Astrocyte (in vitro differentiated cells and primary cell): ENCODE data around the gene SYF2. TPM values are rescaled to one million over a fixed set of nuclear protein-coding genes. Genes with fewer than 3 reads are reported as not detected.

Experiments used
- DNase-seq: peaks from one replicate; pipeline ENCODE4 v3.0.0-alpha.2; 2010; ENCODE audit warnings: low read depth
- FAIRE-seq: peaks from 2 replicates; lab custom pipeline; 2011; peaks lifted over from hg19 to GRCh38; lab: Jason Lieb, UNC
- H2AFZ ChIP-seq: 2 replicates; pipeline ENCODE4 v1.6.0; 2012; ENCODE audit warnings: low read depth, low read length, inconsistent platforms
- H3K27ac ChIP-seq: 2 replicates; pipeline ENCODE4 v1.5.1; 2011; ENCODE audit warnings: low read depth, low read length, inconsistent platforms
- H3K27me3 ChIP-seq: 2 replicates; pipeline ENCODE4 v1.6.0; 2011; ENCODE audit warnings: low read length, inconsistent platforms; ENCODE audit not compliant: insufficient read depth
- H3K36me3 ChIP-seq: 2 replicates; pipeline ENCODE4 v1.5.1; 2011; ENCODE audit warnings: low read length, inconsistent platforms; ENCODE audit not compliant: insufficient read depth
- H3K4me1 ChIP-seq: 2 replicates; pipeline ENCODE4 v1.5.1; 2011; ENCODE audit warnings: low read length, inconsistent platforms; ENCODE audit not compliant: insufficient read depth
- H3K4me2 ChIP-seq: 2 replicates; pipeline ENCODE4 v1.6.0; 2012; ENCODE audit warnings: low read length, inconsistent platforms
- H3K4me3 ChIP-seq: 2 replicates; pipeline ENCODE4 v1.5.1; 2011; ENCODE audit warnings: low read depth, mild to moderate bottlenecking, low read length, inconsistent platforms; ENCODE audit not compliant: insufficient read depth
- H3K79me2 ChIP-seq: 2 replicates; pipeline ENCODE4 v1.6.0; 2012; ENCODE audit warnings: mild to moderate bottlenecking, low read length, inconsistent platforms; ENCODE audit not compliant: insufficient read depth
- H3K9ac ChIP-seq: 2 replicates; pipeline ENCODE4 v1.6.0; 2012; ENCODE audit warnings: mild to moderate bottlenecking, low read length, inconsistent platforms
- H3K9me3 ChIP-seq: 2 replicates; pipeline ENCODE4 v1.5.1; 2012; ENCODE audit warnings: low read depth, mild to moderate bottlenecking, low read length, inconsistent platforms; ENCODE audit not compliant: insufficient read depth
- H4K20me1 ChIP-seq: 2 replicates; pipeline ENCODE4 v1.6.0; 2012; ENCODE audit warnings: low read length, inconsistent platforms; ENCODE audit not compliant: insufficient read depth
- H3K27ac Mint-ChIP-seq: one replicate; pipeline ENCODE4 v1.8.0; 2021; ENCODE audit warnings: mild to moderate bottlenecking, mixed read lengths; ENCODE audit not compliant: unreplicated experiment
- H3K27me3 Mint-ChIP-seq: one replicate; pipeline ENCODE4 v1.8.0; 2021; ENCODE audit warnings: low read depth, mixed read lengths; ENCODE audit not compliant: unreplicated experiment
- H3K36me3 Mint-ChIP-seq: one replicate; pipeline ENCODE4 v1.8.0; 2021; ENCODE audit warnings: low read depth, mixed read lengths; ENCODE audit not compliant: unreplicated experiment
- H3K4me1 Mint-ChIP-seq: one replicate; pipeline ENCODE4 v1.8.0; 2021; ENCODE audit warnings: low read depth, mixed read lengths; ENCODE audit not compliant: unreplicated experiment
- H3K4me3 Mint-ChIP-seq: one replicate; pipeline ENCODE4 v1.8.0; 2021; ENCODE audit warnings: mild to moderate bottlenecking, moderate library complexity, mixed read lengths; ENCODE audit not compliant: unreplicated experiment
- H3K9me3 Mint-ChIP-seq: one replicate; pipeline ENCODE4 v1.8.0; 2021; ENCODE audit warnings: mild to moderate bottlenecking, mixed read lengths; ENCODE audit not compliant: unreplicated experiment
- CTCF ChIP-seq: IDR thresholded peaks from 2 replicates; pipeline ENCODE4 v1.5.1; 2011; ENCODE audit warnings: low read depth, mild to moderate bottlenecking, inconsistent platforms, low read length, moderate library complexity; ENCODE audit not compliant: insufficient read depth
- EZH2 ChIP-seq: IDR thresholded peaks from 2 replicates; pipeline ENCODE4 v1.6.1; 2012; ENCODE audit warnings: mild to moderate bottlenecking, low read length, inconsistent platforms; ENCODE audit not compliant: insufficient read depth
- total RNA-seq: library from RNA; stranded (reverse); gene quantifications from 2 replicates; pipeline ENCODE4 v1.2.1, GENCODE V29; 2021

SYF2 gene
- total RNA-seq, 1 donor from 2014 or later: 29.1 TPM

- Histone ChIP-seq H3K9me3 (no peaks in the 10 kb centered on the region), H4K20me1 (no peaks in the 10 kb centered on the region), H3K36me3 (no peaks in the 10 kb centered on the region), H3K9ac (no peak overlapping the region), H2AFZ (no peak overlapping the region), H3K27me3 (peaks cover 10% of the 10 kb centered on the region), H3K4me1 (peaks cover 8% of the 10 kb centered on the region), H3K79me2 (no peaks in the 10 kb centered on the region), H3K27ac (no peak overlapping the region), H3K4me2 (peak overlapping the region; percentile 69), H3K4me3 (no peak overlapping the region)
- Mint-ChIP-seq H3K36me3 (no peaks in the 10 kb centered on the region), H3K27me3 (peaks cover 48% of the 10 kb centered on the region), H3K4me3 (no peak overlapping the region), H3K9me3 (peaks cover 3% of the 10 kb centered on the region), H3K4me1 (peaks cover 12% of the 10 kb centered on the region), H3K27ac (no peak overlapping the region)
- no peak for FAIRE-seq
- no peak for TF ChIP-seq CTCF
- no peak for TF ChIP-seq EZH2
- DNase-seq: no peak
Observed at GRCh38 chr1:25197982-25198662, 34.2 kb downstream of the SYF2 start.

- Histone ChIP-seq H3K4me2 (no peak overlapping the region), H3K79me2 (no peaks in the 10 kb centered on the region), H2AFZ (no peak overlapping the region), H3K4me1 (peaks cover 8% of the 10 kb centered on the region), H3K27ac (no peak overlapping the region), H3K9ac (no peak overlapping the region), H3K4me3 (no peak overlapping the region), H3K27me3 (peaks cover 12% of the 10 kb centered on the region), H4K20me1 (no peaks in the 10 kb centered on the region), H3K36me3 (no peaks in the 10 kb centered on the region), H3K9me3 (no peaks in the 10 kb centered on the region)
- no peaks in the 10 kb centered on the region for H3K36me3 Mint-ChIP-seq
- peaks cover 3% of the 10 kb centered on the region for H3K9me3 Mint-ChIP-seq
- peaks cover 54% of the 10 kb centered on the region for H3K27me3 Mint-ChIP-seq
- DNase-seq (no peak), FAIRE-seq (no peak)
- TF ChIP-seq EZH2 (no peak), CTCF (no peak)
- H3K4me3 Mint-ChIP-seq: no peak overlapping the region
- peaks cover 12% of the 10 kb centered on the region for H3K4me1 Mint-ChIP-seq
- no peak overlapping the region for H3K27ac Mint-ChIP-seq
Observed at GRCh38 chr1:25197235-25197975, 34.9 kb downstream of the SYF2 start.

- no peaks in the 10 kb centered on the region for H3K9me3 ChIP-seq
- TF ChIP-seq CTCF (no peak), EZH2 (no peak)
- H3K79me2 ChIP-seq: no peaks in the 10 kb centered on the region
- Mint-ChIP-seq H3K27me3 (peaks cover 55% of the 10 kb centered on the region), H3K27ac (no peak overlapping the region), H3K36me3 (no peaks in the 10 kb centered on the region), H3K4me3 (no peak overlapping the region), H3K9me3 (peaks cover 3% of the 10 kb centered on the region), H3K4me1 (peaks cover 12% of the 10 kb centered on the region)
- H3K4me3 ChIP-seq: no peak overlapping the region
- peaks cover 12% of the 10 kb centered on the region for H3K27me3 ChIP-seq
- no peaks in the 10 kb centered on the region for H4K20me1 ChIP-seq
- no peaks in the 10 kb centered on the region for H3K36me3 ChIP-seq
- FAIRE-seq (no peak), DNase-seq (no peak)
- no peak overlapping the region for H3K4me2 ChIP-seq
- no peak overlapping the region for H3K27ac ChIP-seq
- H3K9ac ChIP-seq: no peak overlapping the region
- H3K4me1 ChIP-seq: peaks cover 8% of the 10 kb centered on the region
- H2AFZ ChIP-seq: no peak overlapping the region
Observed at GRCh38 chr1:25196830-25197229, 35.5 kb downstream of the SYF2 start.
